Umbilical cord (tissue), 2 donors: ENCODE results near the gene PGAP2. TPM values are rescaled to one million over a fixed set of nuclear protein-coding genes. Genes with fewer than 3 reads are reported as not detected.
"Not testable (repeated sequence)": the region's sequence is repeated elsewhere in the genome, so short reads cannot be mapped to it uniquely, and the experiment has no call there.

Experiments used
- DNase-seq: peaks from one replicate; pipeline ENCODE4 v3.0.0-alpha.2; 2015; ENCODE audit warnings: low spot score
- total RNA-seq: library from RNA; depleted of rRNA; stranded (reverse); fragments of >200 nt; gene quantifications from one replicate; pipeline ENCODE4 v1.2.3, GENCODE V29; 2014; ENCODE audit warnings: low replicate concordance; ENCODE audit not compliant: insufficient read depth

Gene PGAP2
- 3.6 TPM for total RNA-seq

- DNase-seq = peak; percentile 66
Measured at GRCh38 chr11:3807909-3808860, at the start of gene PGAP2. Gene PGAP2, plus strand, starts transcription at chr11:3808560. Its CDS starts 2,700 bp downstream, at chr11:3811260.

GRCh38 chr11:3764266-3764665 is 44.1 kb upstream of the PGAP2 start:
- DNase-seq = no peak

- not testable (repeated sequence) for DNase-seq
Measured at GRCh38 chr11:3766836-3767235, 41.5 kb upstream of the PGAP2 start.

- DNase-seq = no peak
Measured at GRCh38 chr11:3767536-3767935, 40.8 kb upstream of the PGAP2 start.

- no peak for DNase-seq
Measured at GRCh38 chr11:3773180-3773579, 35.2 kb upstream of the PGAP2 start.

- DNase-seq = peak; percentile 56
Measured at GRCh38 chr11:3775736-3776406, 32.5 kb upstream of the PGAP2 start.

GRCh38 chr11:3781423-3781822 is 26.9 kb upstream of the PGAP2 start:
- DNase-seq = no peak

GRCh38 chr11:3782963-3783362 is 25.4 kb upstream of the PGAP2 start:
- no peak for DNase-seq

GRCh38 chr11:3783611-3784010 is 24.7 kb upstream of the PGAP2 start:
- DNase-seq = no peak

GRCh38 chr11:3786781-3787428 is 21.5 kb upstream of the PGAP2 start:
- no peak for DNase-seq

GRCh38 chr11:3794387-3794786 is 14.0 kb upstream of the PGAP2 start:
- DNase-seq = not testable (repeated sequence)

GRCh38 chr11:3795131-3796001 is 13.0 kb upstream of the PGAP2 start:
- no peak for DNase-seq

- no peak for DNase-seq
Measured at GRCh38 chr11:3796002-3796311, 12.4 kb upstream of the PGAP2 start.

- no peak for DNase-seq
Measured at GRCh38 chr11:3796346-3796745, 12.0 kb upstream of the PGAP2 start.

GRCh38 chr11:3796801-3797328 is 11.5 kb upstream of the PGAP2 start:
- no peak for DNase-seq

GRCh38 chr11:3797329-3798090 is 10.8 kb upstream of the PGAP2 start, which contains the start of gene NUP98:
Gene NUP98, minus strand, starts transcription at chr11:3797554. Its CDS starts 15,437 bp downstream, at chr11:3782117.
- peak; percentile 100 for DNase-seq

- no peak for DNase-seq
Measured at GRCh38 chr11:3799143-3799542, 9.2 kb upstream of the PGAP2 start.

GRCh38 chr11:3799873-3800272 is 8.5 kb upstream of the PGAP2 start:
- DNase-seq = no peak

- DNase-seq = no peak
Measured at GRCh38 chr11:3802011-3802790, 6.2 kb upstream of the PGAP2 start.
